Stimulated activated CD4-positive, alpha-beta T cell treated with anti-CD3 and anti-CD28 coated beads, Interleukin-4, amount 100 ng/mL, for 1 hour (primary cell): ENCODE results near the gene KNCN.

Experiments used
- DNase-seq: peaks from one replicate; pipeline ENCODE4 v3.0.0-alpha.2; 2020

KNCN gene

GRCh38 chr1:46497020-46497419 lies 54.4 kb downstream of the KNCN start:
- DNase-seq = no peak

GRCh38 chr1:46496505-46496904 lies 54.9 kb downstream of the KNCN start:
- DNase-seq = no peak

GRCh38 chr1:46495778-46496177 lies 55.7 kb downstream of the KNCN start:
- no peak for DNase-seq
